Measurements from ENCODE around the gene ATAD3B.
"Not testable (repeated sequence)": the region's sequence is repeated elsewhere in the genome, so short reads cannot be mapped to it uniquely, and the experiment has no call there.

The ATAD3B gene

GRCh38 chr1:1527092-1527816 is 55.7 kb downstream of the ATAD3B start:
- no peak overlapping the region for H3K4me3 ChIP-seq (ENCODE audit: low read depth, low read length)
- no peak for TF ChIP-seq MYC (IDR thresholded peaks at IDR 0.05; ENCODE audit: low read depth, low read length)
- TF ChIP-seq MAX (IDR thresholded peaks at IDR 0.05; ENCODE audit: low read depth, low read length) = no peak
- no peak for DNase-seq (ENCODE audit: low read depth)

- H3K4me3 ChIP-seq (ENCODE audit: low read depth, low read length) = no peak overlapping the region
- no peak for DNase-seq (ENCODE audit: low read depth)
- no peak for TF ChIP-seq MAX (IDR thresholded peaks at IDR 0.05; ENCODE audit: low read depth, low read length)
- no peak for TF ChIP-seq MYC (IDR thresholded peaks at IDR 0.05; ENCODE audit: low read depth, low read length)
Measured at GRCh38 chr1:1528301-1529267, 57.0 kb downstream of the ATAD3B start.

GRCh38 chr1:1529321-1529720 is 57.8 kb downstream of the ATAD3B start:
- H3K4me3 ChIP-seq (ENCODE audit: low read depth, low read length) = no peak overlapping the region
- TF ChIP-seq MAX (IDR thresholded peaks at IDR 0.05; ENCODE audit: low read depth, low read length) (no peak), POLR2A (IDR thresholded peaks at IDR 0.05; ENCODE audit: extremely low read depth, insufficient read length) (no peak), CTCF (IDR thresholded peaks at IDR 0.05; ENCODE audit: low read depth, low read length) (no peak), MYC (IDR thresholded peaks at IDR 0.05; ENCODE audit: low read depth, low read length) (no peak)
- no peak for DNase-seq (ENCODE audit: low read depth)

- no peak for TF ChIP-seq CTCF (IDR thresholded peaks at IDR 0.05; ENCODE audit: low read depth, low read length)
- no peak for TF ChIP-seq MAX (IDR thresholded peaks at IDR 0.05; ENCODE audit: low read depth, low read length)
- no peak for TF ChIP-seq MYC (IDR thresholded peaks at IDR 0.05; ENCODE audit: low read depth, low read length)
- no peak for TF ChIP-seq POLR2A (IDR thresholded peaks at IDR 0.05; ENCODE audit: extremely low read depth, insufficient read length)
- DNase-seq (ENCODE audit: low read depth) = no peak
- no peak overlapping the region for H3K4me3 ChIP-seq (ENCODE audit: low read depth, low read length)
Measured at GRCh38 chr1:1529936-1530335, 58.4 kb downstream of the ATAD3B start.

GRCh38 chr1:1531947-1532346 is 60.4 kb downstream of the ATAD3B start:
- TF ChIP-seq MYC (IDR thresholded peaks at IDR 0.05; ENCODE audit: low read depth, low read length) (no peak), MAX (IDR thresholded peaks at IDR 0.05; ENCODE audit: low read depth, low read length) (no peak), POLR2A (IDR thresholded peaks at IDR 0.05; ENCODE audit: extremely low read depth, insufficient read length) (no peak), CTCF (IDR thresholded peaks at IDR 0.05; ENCODE audit: low read depth, low read length) (no peak)
- no peak for DNase-seq (ENCODE audit: low read depth)
- H3K4me3 ChIP-seq (ENCODE audit: low read depth, low read length) = no peak overlapping the region

- DNase-seq (ENCODE audit: low read depth); H3K4me3 ChIP-seq (ENCODE audit: low read depth, low read length): not testable (repeated sequence)
Measured at GRCh38 chr1:1533176-1533893, 61.8 kb downstream of the ATAD3B start.

GRCh38 chr1:1533894-1534291 is 62.3 kb downstream of the ATAD3B start:
- H3K4me3 ChIP-seq (ENCODE audit: low read depth, low read length); DNase-seq (ENCODE audit: low read depth): not testable (repeated sequence)

Measured in NB4 (cell line).